Ovary (tissue), 9 donors: ENCODE measurements around the gene ITPK1. TPM values are rescaled to one million over a fixed set of nuclear protein-coding genes. Genes with fewer than 3 reads are reported as not detected.

Experiments used
- DNase-seq, 5 donors: peaks; one replicate each; pipeline ENCODE4 v3.0.0-alpha.2; 2019 to 2020
- H3K27ac ChIP-seq, 2 donors: fragments of 200-600 bp; one replicate each; pipeline versions ENCODE4 v1.5.1 to v1.8.0; 2019 to 2022
- H3K27me3 ChIP-seq: fragments of 200-600 bp; one replicate; pipeline ENCODE4 v1.8.0; 2022
- H3K36me3 ChIP-seq: fragments of 200-600 bp; sonication (generic); one replicate; pipeline ENCODE4 v1.5.1; 2019
- H3K4me1 ChIP-seq: one replicate; pipeline ENCODE4 v1.8.1; 2013; ENCODE audit warnings: mild to moderate bottlenecking, moderate library complexity; ENCODE audit not compliant: insufficient read depth
- H3K4me3 ChIP-seq: fragments of 200-600 bp; sonication (generic); one replicate; pipeline ENCODE4 v1.5.1; 2017
- H3K9me3 ChIP-seq, 2 donors: fragments of 200-600 bp in 1 of 2; sonication (generic) in 1 of 2; one replicate each; pipeline versions ENCODE4 v1.5.1 to v1.8.1; 2013 to 2019; ENCODE audit warnings: mild to moderate bottlenecking in 1 of 2, moderate library complexity in 1 of 2
- CTCF ChIP-seq, 3 donors: fragments of 450-650 bp in 2 of 3; fragments of 200-600 bp in 1 of 3; IDR thresholded peaks; one replicate each; pipeline versions ENCODE4 v1.5.1 to v1.8.0; 2016 to 2022; ENCODE audit warnings: antibody characterized with exemption in 3 of 3, mild to moderate bottlenecking in 1 of 3
- EP300 ChIP-seq: sonication (generic); formaldehyde crosslinking; IDR thresholded peaks from one replicate; pipeline ENCODE4 v1.6.1; 2017; ENCODE audit warnings: antibody characterized with exemption
- POLR2A ChIP-seq: fragments of 450-650 bp; IDR thresholded peaks from one replicate; pipeline ENCODE4 v1.6.1; 2017; ENCODE audit warnings: antibody characterized with exemption, mild to moderate bottlenecking, moderate library complexity
- WGBS, 3 donors: extraction: QIAGEN DNeasy Blood & Tissue Kit in 1 of 3; methylation state at CpG; one replicate each; pipeline versions ENCODE4 v1.1.5 to v1.1.7; 2013 to 2017; 5-methylcytosine and 5-hydroxymethylcytosine counted together
- intact Hi-C, 4 donors: fragments of 100-400 bp; cut with DNase I; formaldehyde crosslinking; loops; one replicate each; pipeline versions ENCODE4 v1.11.0 to v1.15.1; 2022 to 2023
- polyA plus RNA-seq, 2 donors: library from polyadenylated mRNA; stranded (reverse); fragments of 200-250 nt in 1 of 2; fragments of 350-450 nt in 1 of 2; fragmentation: Illumina TruSeq in 1 of 2; extraction: RNeasy Lipid Tissue Mini Kit (QIAGEN cat#74804) in 1 of 2; gene quantifications; one replicate each; pipeline ENCODE4 v1.2.3, GENCODE V29; 2013 to 2014
- total RNA-seq, 7 donors: library from RNA; depleted of rRNA in 2 of 7; stranded (reverse); fragments of >200 nt in 2 of 7; fragmentation: NEBNext Ultra II Directional in 3 of 7; extraction: Animal tissue kit (Norgen Biotek cat#: 25700) in 3 of 7; gene quantifications; one replicate each; pipeline versions ENCODE4 v1.1.0 to v1.2.4, GENCODE V29; 2016 to 2023
- donor health status: DM: no; HTN: no; CAD: no; lungs with moderate emphysema.
- donor health status: DM: no; HTN: no; CAD: no.
- donor health status: Bipolar disorder and iron deficiency.
- donor health status: DM: yes; HTN: yes; CAD: no.
- donor health status: DM: no; HTN: no; CAD: no.
- donor health status: DM: yes; HTN: yes; CAD: no.

Gene ITPK1
- total and polyA plus RNA-seq, 9 donors, result 23.6 to 57.8 (median 49.3) TPM

GRCh38 chr14:93156693-93157369 is 41.1 kb upstream of the ITPK1 start:
- intact Hi-C loops, result no loop called here
- TF ChIP-seq EP300, result no peak
- TF ChIP-seq POLR2A, result no peak
- TF ChIP-seq CTCF (IDR thresholded peaks at IDR 0.05), result no peak
- Histone ChIP-seq H3K4me3 (no peak overlapping the region), H3K27ac (no peak overlapping the region), H3K36me3 (no peaks in the 10 kb centered on the region), H3K4me1 (no peaks in the 10 kb centered on the region), H3K9me3 (no peaks in the 10 kb centered on the region), H3K27me3 (no peaks in the 10 kb centered on the region)
- no peak for DNase-seq
- 65 to 82% (median 76%) methylated on average over 8 of the region's 8 CpGs for WGBS, 3 donors

GRCh38 chr14:93155667-93156066 is 39.9 kb upstream of the ITPK1 start:
- H3K36me3 ChIP-seq, result no peaks in the 10 kb centered on the region
- no peak overlapping the region for H3K27ac ChIP-seq
- H3K27me3 ChIP-seq, result no peaks in the 10 kb centered on the region
- no peak overlapping the region for H3K4me3 ChIP-seq
- intact Hi-C loops, result no loop called here
- no peak for DNase-seq
- peaks cover 2% of the 10 kb centered on the region for H3K4me1 ChIP-seq
- 60 to 77% (median 70%) methylated on average over 2 of the region's 2 CpGs for WGBS, 3 donors
- TF ChIP-seq CTCF (IDR thresholded peaks at IDR 0.05) (no peak), POLR2A (no peak), EP300 (no peak)
- H3K9me3 ChIP-seq, result no peaks in the 10 kb centered on the region

GRCh38 chr14:93153121-93153520 is 37.4 kb upstream of the ITPK1 start:
- Histone ChIP-seq H3K4me1 (peaks cover 6% of the 10 kb centered on the region), H3K9me3 (no peaks in the 10 kb centered on the region), H3K4me3 (no peak overlapping the region), H3K36me3 (no peaks in the 10 kb centered on the region), H3K27me3 (no peaks in the 10 kb centered on the region), H3K27ac (no peak overlapping the region)
- intact Hi-C loops, result no loop called here
- no peak for TF ChIP-seq EP300
- no peak for TF ChIP-seq POLR2A
- no peak for DNase-seq
- WGBS, 3 donors, result 68 to 80% (median 77%) methylated on average over 7 of the region's 7 CpGs

- no peaks in the 10 kb centered on the region for H3K36me3 ChIP-seq
- H3K27ac ChIP-seq, result peak overlapping the region in 1 of 2 donors; percentile 55
Measured at GRCh38 chr14:93150227-93151208, 34.8 kb upstream of the ITPK1 start.

More at GRCh38 chr14:93150227-93151208, 34.8 kb upstream of the ITPK1 start:
- DNase-seq, result no peak
- Histone ChIP-seq H3K4me1 (peaks cover 6% of the 10 kb centered on the region), H3K27me3 (no peaks in the 10 kb centered on the region), H3K9me3 (no peaks in the 10 kb centered on the region), H3K4me3 (no peak overlapping the region)
- intact Hi-C loops, result no loop called here
- WGBS, 3 donors, result 48 to 58% (median 57%) methylated on average over 16 of the region's 16 CpGs
- no peak for TF ChIP-seq EP300
- TF ChIP-seq CTCF (IDR thresholded peaks at IDR 0.05), result no peak
- no peak for TF ChIP-seq POLR2A
